ENCODE results near the gene FBN1.

Gene FBN1

GRCh38 chr15:48645558-48646330 lies at the start of gene FBN1:
Gene FBN1 (minus strand): TSS chr15:48645709. CDS start chr15:48644769, 940 bp downstream.
- no peak for TF ChIP-seq CTCF (IDR thresholded peaks at IDR 0.05)

GRCh38 chr15:48693484-48693883 lies 48.0 kb upstream of the FBN1 start:
- no peak for TF ChIP-seq CTCF (IDR thresholded peaks at IDR 0.05)

GRCh38 chr15:48688493-48688892 lies 43.0 kb upstream of the FBN1 start:
- no peak for TF ChIP-seq CTCF (IDR thresholded peaks at IDR 0.05)

GRCh38 chr15:48683991-48684765 lies 38.7 kb upstream of the FBN1 start:
- TF ChIP-seq CTCF (IDR thresholded peaks at IDR 0.05), result no peak

GRCh38 chr15:48682942-48683651 lies 37.6 kb upstream of the FBN1 start:
- TF ChIP-seq CTCF (IDR thresholded peaks at IDR 0.05), result no peak

GRCh38 chr15:48681353-48681752 lies 35.8 kb upstream of the FBN1 start:
- TF ChIP-seq CTCF (IDR thresholded peaks at IDR 0.05), result no peak

GRCh38 chr15:48680841-48681240 lies 35.3 kb upstream of the FBN1 start:
- TF ChIP-seq CTCF (IDR thresholded peaks at IDR 0.05), result no peak

Data from LNCAP (cell line).